Endometrium (tissue), 2 donors: Measurements from ENCODE around the gene DOCK1.
"Not testable (repeated sequence)": the region's sequence is repeated elsewhere in the genome, so short reads cannot be mapped to it uniquely, and the experiment has no call there.

ENCODE experiments used
- FAIRE-seq: peaks from 2 replicates; lab custom pipeline; 2012; peaks lifted over from hg19 to GRCh38; lab: Jason Lieb, UNC
- donor health status: control.
- donor health status: control.

DOCK1 gene

DNA sequence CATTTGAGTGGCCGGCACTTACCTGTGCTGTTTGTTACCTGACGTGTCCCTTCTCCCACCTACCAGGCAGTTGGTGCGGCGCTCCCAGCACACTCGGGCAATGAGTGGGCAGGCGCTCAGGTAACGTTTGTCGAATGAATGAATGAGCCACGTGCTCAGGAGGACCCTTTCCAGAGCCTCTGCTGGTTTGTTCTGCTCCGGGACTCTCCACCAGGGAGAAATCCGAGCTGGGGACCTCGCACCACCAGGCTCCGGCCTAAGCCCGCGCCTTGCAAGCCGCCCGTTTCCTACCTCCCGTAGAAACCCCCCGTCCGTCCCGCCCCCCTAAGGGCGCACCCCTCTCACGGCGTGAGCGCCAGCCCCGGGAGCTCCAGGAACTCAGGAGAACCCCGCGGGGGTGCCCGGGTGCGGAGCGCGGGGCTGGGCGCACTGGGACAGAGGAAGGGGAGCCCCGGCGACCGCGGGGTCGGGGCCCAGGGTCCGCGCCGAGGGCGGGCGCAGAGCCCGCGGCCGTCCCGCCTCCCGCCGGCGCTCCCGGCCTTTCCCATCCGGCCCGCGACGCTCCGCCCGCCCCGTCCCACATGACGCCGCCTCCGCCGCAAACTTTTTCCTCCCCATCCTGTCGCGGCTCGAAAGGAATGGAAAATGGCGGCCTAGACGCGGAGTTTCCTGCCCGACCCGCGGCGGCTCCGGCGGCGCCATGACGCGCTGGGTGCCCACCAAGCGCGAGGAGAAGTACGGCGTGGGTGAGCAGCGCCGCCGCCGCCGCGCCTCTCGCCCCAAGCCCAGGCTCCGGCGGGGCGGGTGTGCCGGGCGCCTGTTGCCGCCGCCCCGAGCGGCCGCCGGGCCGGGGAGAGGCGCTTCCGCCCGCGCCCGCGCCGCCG, at the start of gene DOCK1:
DOCK1 (plus strand) TSS at position 611 of the 884 bp plus-strand sequence; CDS start at position 701, 90 bp downstream.
- FAIRE-seq: no peak

DNA sequence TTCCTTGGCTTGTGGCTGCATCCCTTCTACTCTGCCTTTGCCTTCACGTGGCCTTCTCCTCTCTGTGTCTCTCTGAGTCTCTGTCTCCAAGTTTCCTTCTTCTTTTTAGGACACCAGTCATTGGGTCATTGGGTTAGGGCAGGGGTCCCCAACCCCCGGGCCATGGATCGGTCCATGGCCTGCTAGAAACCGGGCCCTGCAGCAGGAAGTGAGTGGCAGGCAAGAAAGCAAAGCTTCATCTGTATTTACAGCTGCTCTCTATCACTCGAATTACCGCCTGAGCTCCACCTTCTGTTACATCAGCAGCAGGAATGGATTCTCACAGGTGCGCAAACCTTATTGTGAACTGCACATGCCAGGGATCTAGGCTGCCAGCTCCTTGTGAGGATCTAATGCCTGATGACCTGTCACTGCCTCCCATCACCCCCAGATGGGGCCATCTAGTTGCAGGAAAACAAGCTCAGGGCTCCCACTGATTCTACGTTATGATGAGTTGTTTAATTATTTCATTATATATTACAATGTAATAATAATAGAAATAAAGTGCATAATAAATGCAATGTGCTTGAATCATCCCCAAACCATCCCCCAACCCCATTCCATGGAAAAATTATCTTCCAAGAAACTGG, 47.9 kb upstream of the DOCK1 start:
- no peak for FAIRE-seq

DNA sequence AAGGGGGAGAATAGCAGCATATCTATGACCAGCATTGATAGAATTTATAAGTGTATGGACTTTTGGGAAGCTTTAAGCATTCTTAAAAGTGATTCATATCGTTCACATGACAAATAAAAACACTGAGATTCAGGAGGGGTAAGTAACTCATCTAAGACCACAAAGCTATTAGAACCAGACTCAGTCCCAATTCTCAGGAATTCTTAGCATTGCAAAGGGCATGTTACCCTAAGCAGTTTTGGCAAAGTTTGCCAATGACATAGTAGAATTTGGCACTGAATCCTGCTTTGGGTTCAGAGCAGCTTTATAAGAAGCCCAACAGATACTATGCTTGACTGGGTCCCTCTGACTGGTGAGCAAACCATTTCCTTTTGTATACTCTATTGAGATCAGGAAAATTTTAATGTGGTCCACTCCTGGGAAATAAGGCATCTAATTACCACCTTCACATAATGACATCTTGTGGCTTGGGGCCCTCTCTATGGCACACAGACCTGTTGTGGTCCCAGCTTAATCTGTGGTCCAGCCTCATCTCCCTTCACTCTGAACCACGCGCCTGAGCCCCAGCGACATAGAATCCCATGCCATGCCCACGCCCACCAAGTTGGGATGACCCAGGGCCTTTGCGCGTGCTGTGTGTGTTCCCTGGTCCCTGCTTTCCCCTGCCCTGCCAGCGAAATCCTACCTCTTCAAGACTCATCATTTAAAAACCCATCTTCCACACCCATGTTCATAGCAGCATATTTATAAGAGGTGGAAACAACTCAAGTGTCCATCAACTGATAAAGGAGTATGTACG, 37.5 kb upstream of the DOCK1 start:
- no peak for FAIRE-seq

DNA sequence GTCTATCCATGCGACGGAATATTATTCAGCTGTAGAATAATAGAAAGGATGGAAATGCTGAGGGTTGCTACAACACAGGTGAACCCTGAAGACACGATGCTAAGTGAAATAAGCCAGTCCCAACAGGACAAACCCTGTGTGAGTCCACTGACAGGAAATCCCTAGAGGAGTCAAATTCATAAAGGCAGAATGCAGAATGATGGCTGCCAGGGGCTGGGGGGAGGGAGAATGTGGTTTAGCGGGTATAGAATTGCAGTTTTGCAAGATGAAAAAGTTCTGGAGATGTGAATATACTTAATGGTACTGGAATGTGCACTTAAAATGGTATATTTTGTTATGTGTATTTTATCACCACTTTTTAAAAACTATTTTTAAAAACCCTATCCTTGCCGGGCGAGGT, 36.9 kb upstream of the DOCK1 start:
- FAIRE-seq: no peak

DNA sequence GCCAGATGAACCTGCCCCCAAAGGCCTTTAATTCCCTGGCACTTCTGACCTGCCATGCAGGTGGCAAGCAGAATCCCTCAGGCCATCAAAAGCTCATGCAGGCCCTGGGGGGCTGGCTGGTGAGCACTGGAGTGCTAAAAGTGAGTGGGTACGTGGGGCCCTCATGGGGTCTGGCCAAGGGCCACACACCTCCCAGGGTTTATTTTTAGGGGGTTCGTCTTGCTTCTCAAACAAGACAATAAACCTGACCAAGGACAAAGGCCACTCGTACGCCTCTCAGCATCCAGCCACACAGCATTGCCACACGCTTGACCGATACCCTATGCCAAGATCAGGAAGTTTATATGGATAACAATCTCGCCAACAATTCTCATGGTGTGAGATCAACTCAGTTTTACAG, 33.1 kb upstream of the DOCK1 start:
- no peak for FAIRE-seq

DNA sequence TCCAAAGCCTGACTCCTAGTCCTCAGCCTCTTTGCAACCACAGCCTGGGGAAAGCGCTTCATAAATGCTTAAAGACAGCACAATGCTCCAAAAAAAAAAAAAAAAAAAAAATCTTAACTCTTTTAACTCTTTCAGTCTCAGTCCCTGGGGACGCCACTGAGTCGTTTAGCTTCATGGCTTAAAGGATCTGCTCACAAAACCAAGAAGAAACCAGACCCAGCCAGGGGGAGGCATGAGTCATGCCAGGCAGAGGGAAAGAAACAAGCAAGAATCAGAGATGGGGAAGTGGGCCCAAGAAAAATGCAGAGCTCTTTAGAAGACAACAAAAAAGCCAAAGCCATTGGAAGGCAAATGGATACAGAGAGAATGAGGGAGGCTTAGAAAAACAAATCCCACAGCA, 32.5 kb upstream of the DOCK1 start:
- no peak for FAIRE-seq

DNA sequence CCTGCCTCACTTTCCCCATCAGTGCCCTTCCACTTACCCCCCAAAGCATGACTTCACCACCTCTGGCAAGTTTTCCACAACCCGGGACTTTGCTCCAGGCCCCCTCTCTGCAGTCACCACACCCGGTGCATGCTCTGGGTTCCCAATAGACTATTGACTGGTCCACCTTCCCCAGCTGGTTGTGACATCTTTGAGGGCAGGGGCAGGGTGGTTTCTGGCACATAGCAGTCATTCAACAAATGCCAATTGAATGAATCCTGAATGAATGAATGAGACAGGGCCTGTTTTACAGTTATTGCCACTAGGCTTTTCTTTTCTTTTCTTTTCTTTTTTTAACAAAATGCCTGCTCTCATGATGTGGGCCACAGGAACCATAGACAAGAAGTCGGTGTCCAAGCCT, 28.8 kb upstream of the DOCK1 start:
- FAIRE-seq: no peak

DNA sequence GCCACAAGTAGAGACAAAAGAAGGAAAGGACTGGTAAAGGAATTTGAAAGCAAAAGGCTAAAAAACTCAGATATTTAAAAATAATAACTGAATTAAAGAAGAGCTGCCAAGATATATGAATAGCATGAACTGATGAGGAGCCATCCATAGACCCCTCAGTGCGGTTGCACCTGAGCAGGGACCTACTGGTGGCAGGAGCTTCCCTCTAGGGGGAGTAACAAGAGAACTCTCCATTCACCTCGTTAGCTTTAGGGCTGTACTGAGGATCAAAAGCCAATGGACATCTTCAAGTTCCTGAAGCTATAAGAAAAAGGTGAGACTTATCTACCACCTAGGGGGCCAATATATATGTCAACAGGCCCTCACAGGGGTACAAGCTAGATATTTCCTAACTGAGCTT, 27.8 kb upstream of the DOCK1 start:
- FAIRE-seq: no peak

DNA sequence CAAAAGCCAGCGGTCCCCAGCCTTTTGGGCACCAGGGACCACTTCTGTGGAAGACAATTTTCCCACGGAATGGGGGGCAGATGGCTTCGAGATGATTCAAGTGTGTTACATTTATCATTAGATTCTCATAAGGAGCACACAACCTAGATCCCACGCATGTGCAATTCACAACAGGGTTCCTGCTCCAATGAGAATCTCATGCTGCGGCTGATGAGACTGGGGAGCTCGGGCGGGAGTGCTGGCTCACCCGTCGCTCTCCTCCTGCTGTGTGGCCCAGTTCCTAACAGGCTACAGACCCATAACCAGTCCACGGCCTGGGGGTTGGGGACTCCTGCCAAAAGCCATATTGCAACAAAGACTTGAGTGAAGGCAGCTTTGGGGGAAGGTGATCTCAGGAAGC, 26.6 kb upstream of the DOCK1 start:
- no peak for FAIRE-seq

DNA sequence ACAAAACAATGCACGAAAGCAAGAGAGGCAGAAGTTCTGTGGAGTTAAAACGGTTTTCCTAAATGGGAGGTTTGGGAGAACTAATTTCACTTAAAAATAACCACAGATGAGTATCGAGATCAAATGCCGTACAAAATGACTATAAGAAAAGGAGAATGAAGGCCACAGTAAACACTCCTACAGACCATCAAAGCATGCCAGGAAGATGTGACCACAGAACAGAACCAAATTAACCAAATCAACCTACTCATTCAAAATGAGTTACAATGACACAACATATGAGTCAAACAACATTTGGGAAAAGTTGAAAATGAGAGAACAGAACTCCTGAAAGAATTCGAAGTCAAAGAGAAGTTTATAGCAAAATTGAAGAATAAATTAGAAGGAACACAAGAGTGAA, 24.3 kb upstream of the DOCK1 start:
- no peak for FAIRE-seq

DNA sequence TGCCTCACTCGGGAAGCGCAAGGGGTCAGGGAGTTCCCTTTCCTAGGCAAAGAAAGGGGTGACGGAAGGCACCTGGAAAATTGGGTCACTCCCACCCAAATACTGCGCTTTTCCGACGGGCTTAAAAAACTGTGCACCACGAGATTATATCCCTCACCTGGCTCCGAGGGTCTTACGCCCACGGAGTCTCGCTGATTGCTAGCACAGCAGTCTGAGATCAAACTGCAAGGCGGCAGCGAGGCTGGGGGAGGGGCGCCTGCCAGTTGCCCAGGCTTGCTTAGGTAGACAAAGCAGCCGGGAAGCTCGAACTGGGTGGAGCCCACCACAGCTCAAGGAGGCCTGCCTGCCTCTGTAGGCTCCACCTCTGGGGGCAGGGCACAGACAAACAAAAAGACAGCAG, 23.2 kb upstream of the DOCK1 start:
- FAIRE-seq: not testable (repeated sequence)

DNA sequence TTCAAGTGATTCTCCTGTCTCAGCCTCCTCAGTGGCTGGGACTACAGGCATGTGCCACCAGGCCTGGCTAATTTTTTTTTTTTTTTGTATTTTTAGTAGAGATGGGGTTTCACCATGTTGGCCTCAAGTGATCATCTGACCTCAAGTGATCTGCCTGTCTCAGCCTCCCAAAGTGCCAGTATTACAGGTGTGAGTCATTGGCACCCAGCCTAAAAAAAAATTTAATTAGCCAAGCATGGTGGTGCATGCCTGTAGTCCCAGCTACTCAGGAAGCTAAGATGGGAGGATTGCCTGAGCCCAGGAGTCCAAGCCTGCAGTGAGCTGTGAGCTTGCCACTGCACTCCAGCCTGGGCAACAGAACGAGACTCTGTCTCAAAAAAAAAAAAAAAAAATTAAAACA, 16.8 kb upstream of the DOCK1 start:
- not testable (repeated sequence) for FAIRE-seq

DNA sequence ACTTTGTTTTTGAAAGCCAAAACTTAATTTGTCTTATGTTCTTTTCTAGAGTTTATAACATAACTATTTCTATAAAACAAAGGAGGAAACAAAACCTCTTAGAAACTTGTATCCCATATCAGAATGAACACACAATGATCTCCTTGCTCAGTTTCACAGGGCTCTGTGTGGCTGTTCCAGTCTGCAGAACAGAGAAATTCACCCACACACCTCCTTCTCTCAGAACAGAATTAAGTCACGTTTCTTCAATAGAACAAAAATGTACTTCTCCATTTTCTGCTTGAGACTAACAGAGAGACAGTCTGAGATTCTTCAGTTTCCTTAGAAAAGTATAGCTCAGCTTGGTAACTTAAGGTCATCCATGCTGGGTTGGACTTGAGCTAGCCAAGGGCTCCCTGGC, 15.8 kb upstream of the DOCK1 start:
- no peak for FAIRE-seq

DNA sequence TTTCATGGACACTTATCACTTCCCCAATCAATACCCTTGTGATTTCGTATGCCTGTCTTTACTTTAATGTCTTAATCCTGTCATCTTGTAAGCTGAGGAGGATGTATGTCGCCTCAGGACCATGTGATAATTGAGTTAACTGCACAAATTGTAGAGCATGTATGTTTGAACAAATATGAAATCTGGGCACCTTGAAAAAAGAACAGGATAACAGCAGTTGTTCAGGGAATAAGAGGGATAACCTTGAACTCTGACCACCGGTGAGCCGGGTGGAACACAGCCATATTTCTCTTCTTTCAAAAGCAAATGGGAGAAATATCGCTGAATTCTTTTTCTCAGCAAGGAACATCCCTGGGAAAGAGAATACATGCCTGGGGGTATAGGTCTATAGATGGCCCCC, 14.4 kb upstream of the DOCK1 start:
- FAIRE-seq: not testable (repeated sequence)

DNA sequence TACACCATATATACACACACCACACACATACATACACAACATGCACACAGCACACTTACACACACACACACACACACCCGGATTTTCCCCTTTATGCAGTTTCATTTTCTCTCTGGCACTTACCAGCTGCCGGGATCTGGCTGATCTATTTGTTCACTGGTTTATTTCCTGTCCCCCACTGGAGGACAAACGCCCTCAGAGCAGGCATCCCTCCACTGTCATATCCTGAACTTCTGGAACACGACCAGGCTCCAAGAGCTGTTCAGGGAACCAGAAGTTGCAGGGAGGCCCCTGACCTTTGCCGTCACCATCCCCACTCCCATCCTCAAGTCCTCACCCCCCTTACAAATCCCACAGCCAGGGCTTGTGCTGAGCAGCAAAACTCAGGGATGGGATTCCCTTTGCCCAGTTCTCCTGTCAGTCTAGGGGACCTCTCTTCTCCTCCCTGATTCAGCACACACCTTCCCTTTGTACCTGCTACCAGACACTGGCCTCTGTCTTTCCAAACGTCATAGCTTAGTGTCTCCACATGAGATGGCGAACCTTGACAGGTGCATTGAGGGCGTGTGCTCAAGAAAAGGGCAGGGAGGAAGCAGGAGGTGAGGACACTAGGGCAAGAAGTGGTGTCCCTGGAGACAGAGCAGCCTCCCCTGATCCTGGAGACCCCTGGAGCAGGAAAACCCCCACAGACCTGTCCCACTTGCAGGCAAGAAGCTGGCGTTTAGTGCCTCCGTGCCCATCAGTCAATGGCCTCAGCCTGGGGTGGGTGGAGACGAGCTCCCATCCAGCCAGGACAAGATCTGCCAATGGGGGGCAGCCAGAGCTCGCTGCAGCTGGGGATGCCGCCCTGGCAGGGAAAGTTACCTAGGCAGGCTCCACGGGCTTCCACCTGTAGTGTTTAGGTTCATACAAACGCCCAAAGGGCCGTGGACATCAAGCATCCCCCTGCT, 12.7 kb upstream of the DOCK1 start:
- no peak for FAIRE-seq

DNA sequence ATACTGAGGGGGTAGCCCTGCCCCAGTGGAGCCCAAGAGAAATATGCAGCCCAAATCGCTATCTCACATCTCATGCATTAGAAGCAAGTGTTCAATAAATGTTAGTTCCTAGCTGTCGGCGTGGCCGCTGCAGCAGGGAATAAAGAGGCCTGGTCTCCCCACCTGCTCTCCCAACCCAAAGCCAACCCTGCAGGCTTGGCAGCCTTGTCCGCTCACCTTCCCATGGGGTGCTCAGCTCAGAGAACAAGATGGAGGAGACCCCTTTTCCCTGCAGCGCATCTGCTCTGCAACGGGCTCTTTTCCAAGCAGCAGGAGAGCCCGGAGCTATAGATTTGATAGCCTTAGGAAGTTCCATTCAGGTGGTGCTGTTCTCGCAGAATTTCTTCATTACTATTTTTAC, 12.0 kb upstream of the DOCK1 start:
- FAIRE-seq: no peak

DNA sequence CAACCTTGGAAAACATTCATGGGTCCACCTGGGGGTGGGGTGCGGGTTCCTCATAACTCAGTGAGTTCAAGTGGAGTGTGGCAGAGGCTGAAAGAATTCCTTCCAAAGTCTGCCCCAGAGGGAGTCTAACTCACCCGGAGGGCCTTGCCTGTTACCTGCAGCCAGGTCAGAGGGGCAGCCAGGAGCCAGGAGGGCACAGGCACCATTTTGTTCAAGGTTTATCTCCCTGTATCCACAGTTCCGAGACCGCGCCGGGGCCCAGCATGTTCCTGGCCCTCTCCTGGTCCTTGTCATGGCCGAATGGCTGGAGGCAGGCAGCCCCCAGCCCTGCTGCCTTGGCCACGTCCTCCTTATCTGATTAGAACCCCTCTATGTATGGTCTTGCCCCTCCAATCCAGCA, 11.4 kb upstream of the DOCK1 start:
- no peak for FAIRE-seq

DNA sequence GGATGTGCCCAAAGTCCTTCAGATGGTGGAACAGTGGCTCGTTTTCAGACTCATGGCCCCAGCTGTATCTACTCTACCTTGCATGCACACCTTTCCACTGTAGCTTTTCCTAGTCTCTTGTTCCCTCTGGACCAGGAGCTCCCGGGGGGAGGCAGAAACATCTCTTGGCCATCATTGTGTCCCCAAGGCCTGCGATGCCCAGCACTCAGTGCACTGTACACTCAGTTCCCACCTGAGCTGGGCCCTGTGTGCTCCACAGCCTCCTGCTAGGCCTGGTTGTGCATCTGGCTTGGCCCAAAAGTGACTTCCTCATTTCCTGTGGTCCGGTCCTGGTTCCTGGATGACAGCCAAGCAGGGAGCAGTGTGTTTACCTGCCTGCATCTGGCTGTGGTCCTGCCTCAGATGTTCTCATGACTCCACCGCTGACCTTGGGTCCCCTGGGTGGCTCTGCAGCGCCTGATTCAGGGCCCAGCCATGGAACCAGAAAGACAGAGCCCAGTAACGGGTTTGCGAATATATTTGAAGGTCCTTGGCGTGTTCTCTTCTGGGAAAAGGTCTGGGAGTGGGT, 9.9 kb upstream of the DOCK1 start:
- no peak for FAIRE-seq

DNA sequence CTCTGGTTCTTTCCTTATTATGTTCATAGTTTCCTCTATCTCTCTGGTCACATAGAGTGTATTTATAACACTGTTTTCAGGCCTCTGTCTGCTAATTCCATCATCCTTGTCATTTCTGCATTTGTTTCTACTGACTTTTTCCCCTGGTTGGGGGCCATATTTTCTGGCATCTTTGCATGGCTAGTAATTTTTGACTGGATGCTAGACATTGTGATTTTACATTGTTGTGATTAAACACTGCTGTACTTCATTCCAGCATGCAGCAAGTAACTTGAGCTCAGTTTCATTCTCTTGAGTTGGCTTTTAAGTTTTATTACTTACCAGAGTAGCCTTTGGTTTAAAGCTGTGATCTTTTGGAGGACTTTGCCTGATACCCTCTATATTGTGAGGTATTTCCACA, 6.8 kb upstream of the DOCK1 start:
- FAIRE-seq: no peak

DNA sequence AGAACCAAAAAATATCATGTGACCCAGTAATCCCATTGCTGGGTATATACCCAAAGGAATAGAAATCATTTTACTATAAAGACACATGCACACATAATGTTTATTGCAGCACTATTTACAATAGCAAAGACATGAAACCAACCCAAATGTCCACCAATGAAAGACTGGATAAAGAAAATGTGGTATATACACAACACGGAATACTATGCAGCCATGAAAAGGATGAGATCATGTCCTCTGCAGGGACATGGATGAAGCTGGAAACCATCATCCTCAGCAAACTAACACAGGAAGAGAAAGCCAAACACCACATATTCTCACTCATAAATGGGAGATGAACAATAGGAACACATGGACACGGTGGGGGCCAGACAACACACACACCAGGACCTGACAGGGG, 5.7 kb upstream of the DOCK1 start:
- not testable (repeated sequence) for FAIRE-seq

DNA sequence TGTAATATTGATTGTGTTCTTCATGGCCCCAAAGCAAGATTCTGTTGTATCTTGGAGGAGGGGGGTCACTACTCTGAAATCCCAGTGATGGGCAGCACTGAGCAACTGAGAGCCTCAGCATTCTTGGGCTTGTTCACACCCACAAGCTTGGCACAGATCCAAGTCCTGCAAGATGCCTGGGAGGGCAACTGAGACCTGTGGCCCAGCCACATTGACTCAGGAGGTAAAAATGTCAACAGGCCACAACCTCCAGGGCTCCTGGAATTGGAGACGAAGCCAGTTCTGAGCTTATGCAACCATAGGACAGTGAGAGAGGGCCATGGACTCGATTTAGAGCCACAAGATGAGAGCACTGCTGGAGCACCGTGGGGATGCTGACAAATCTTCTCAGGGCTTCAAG, 3.1 kb upstream of the DOCK1 start:
- FAIRE-seq: no peak
